Natural killer cell (primary cell): ENCODE results near the gene ABCG1. TPM values are rescaled to one million over a fixed set of nuclear protein-coding genes. Genes with fewer than 3 reads are reported as not detected.

Experiments used
- ATAC-seq, 3 donors: fragments of 150-1000 bp in 2 of 3; fragments of 200-7000 bp in 1 of 3; cut with Tn5 transposase; 1 replicate in 1 of 3; 2 replicates in 2 of 3; pipeline ENCODE4 v1.10.0; 2021; ENCODE audit warnings: mild to moderate bottlenecking in 2 of 3, moderate library complexity in 2 of 3
- DNase-seq, 2 donors: peaks; one replicate each; pipeline versions ENCODE4 v3.0.0 to v3.0.0-alpha.2; 2013 to 2021; ENCODE audit warnings: mixed read lengths in 1 of 2
- H3K27ac ChIP-seq: one replicate; pipeline ENCODE4 v1.5.1; 2013; ENCODE audit warnings: mild to moderate bottlenecking, low read length
- H3K27me3 ChIP-seq: one replicate; pipeline ENCODE4 v1.6.1; 2013; ENCODE audit warnings: low read length; ENCODE audit not compliant: control insufficient read depth, insufficient read depth
- H3K36me3 ChIP-seq: one replicate; pipeline ENCODE4 v1.6.1; 2013; ENCODE audit warnings: low read length; ENCODE audit not compliant: control insufficient read depth, insufficient read depth
- H3K4me1 ChIP-seq: one replicate; pipeline ENCODE4 v1.6.1; 2013; ENCODE audit warnings: low read length; ENCODE audit not compliant: control insufficient read depth, insufficient read depth
- H3K4me3 ChIP-seq: one replicate; pipeline ENCODE4 v1.5.1; 2013; ENCODE audit warnings: low read length
- H3K9me3 ChIP-seq: one replicate; pipeline ENCODE4 v1.6.1; 2013; ENCODE audit warnings: low read length; ENCODE audit not compliant: control insufficient read depth, insufficient read depth
- H3K27ac Mint-ChIP-seq, 2 donors: one replicate each; pipeline ENCODE4 v1.8.0; 2022; ENCODE audit warnings: mild to moderate bottlenecking in 2 of 2, mixed read lengths in 2 of 2, moderate library complexity in 1 of 2
- H3K27me3 Mint-ChIP-seq, 2 donors: one replicate each; pipeline ENCODE4 v1.8.0; 2022; ENCODE audit warnings: low read depth in 2 of 2, mixed read lengths in 2 of 2
- H3K36me3 Mint-ChIP-seq: one replicate; pipeline ENCODE4 v1.8.0; 2022; ENCODE audit warnings: mixed read lengths
- H3K4me1 Mint-ChIP-seq, 2 donors: one replicate each; pipeline ENCODE4 v1.8.0; 2022; ENCODE audit warnings: mixed read lengths in 2 of 2
- H3K4me3 Mint-ChIP-seq: one replicate; pipeline ENCODE4 v1.8.0; 2022; ENCODE audit warnings: mild to moderate bottlenecking, moderate library complexity, mixed read lengths
- H3K9me3 Mint-ChIP-seq, 2 donors: one replicate each; pipeline ENCODE4 v1.8.0; 2022; ENCODE audit warnings: mixed read lengths in 2 of 2
- WGBS: methylation state at CpG from one replicate; pipeline ENCODE4 v1.1.7; 2013; ENCODE audit warnings: missing lambda C conversion rate; ENCODE audit not compliant: insufficient coverage; 5-methylcytosine and 5-hydroxymethylcytosine counted together
- intact Hi-C: fragments of 100-400 bp; cut with micrococcal nuclease; formaldehyde crosslinking; loops from one replicate; pipeline ENCODE4 v1.14.2; 2022
- total RNA-seq, 4 donors: library from RNA; stranded (reverse); fragments of 120-200 nt in 1 of 4; gene quantifications; one replicate each; pipeline versions ENCODE4 v1.2.3 to v1.2.4, GENCODE V29; 2013 to 2022
- TF ChIP-seq, protein P1 (sequence below): fragments of 200-600 bp; IDR thresholded peaks from one replicate; pipeline ENCODE4 v1.8.0; 2022; ENCODE audit warnings: antibody characterized with exemption

The ABCG1 gene
- total RNA-seq, 3 donors from 2014 or later (not counting 1 experiment from before 2014, with no cell fraction given) = 10.4 to 14.7 (median 13.8) TPM

GRCh38 chr21:42307106-42307505 lies 88.2 kb downstream of the ABCG1 start:
- 67% methylated on average over 5 of the region's 5 CpGs for WGBS
- H3K4me1 ChIP-seq = peaks cover 13% of the 10 kb centered on the region

GRCh38 chr21:42308161-42308913 lies 89.4 kb downstream of the ABCG1 start:
- Mint-ChIP-seq H3K9me3 (no peaks in the 10 kb centered on the region), H3K4me3 (no peak overlapping the region), H3K4me1 (no peaks in the 10 kb centered on the region), H3K27me3 (peaks cover 18 to 27% of the 10 kb centered on the region in 2 donors), H3K36me3 (no peaks in the 10 kb centered on the region), H3K27ac (no peak overlapping the region)
- TF ChIP-seq, protein P1, sequence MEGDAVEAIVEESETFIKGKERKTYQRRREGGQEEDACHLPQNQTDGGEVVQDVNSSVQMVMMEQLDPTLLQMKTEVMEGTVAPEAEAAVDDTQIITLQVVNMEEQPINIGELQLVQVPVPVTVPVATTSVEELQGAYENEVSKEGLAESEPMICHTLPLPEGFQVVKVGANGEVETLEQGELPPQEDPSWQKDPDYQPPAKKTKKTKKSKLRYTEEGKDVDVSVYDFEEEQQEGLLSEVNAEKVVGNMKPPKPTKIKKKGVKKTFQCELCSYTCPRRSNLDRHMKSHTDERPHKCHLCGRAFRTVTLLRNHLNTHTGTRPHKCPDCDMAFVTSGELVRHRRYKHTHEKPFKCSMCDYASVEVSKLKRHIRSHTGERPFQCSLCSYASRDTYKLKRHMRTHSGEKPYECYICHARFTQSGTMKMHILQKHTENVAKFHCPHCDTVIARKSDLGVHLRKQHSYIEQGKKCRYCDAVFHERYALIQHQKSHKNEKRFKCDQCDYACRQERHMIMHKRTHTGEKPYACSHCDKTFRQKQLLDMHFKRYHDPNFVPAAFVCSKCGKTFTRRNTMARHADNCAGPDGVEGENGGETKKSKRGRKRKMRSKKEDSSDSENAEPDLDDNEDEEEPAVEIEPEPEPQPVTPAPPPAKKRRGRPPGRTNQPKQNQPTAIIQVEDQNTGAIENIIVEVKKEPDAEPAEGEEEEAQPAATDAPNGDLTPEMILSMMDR = no peak
- Histone ChIP-seq H3K4me3 (no peak overlapping the region), H3K36me3 (no peaks in the 10 kb centered on the region), H3K27ac (no peak overlapping the region), H3K27me3 (peaks cover 4% of the 10 kb centered on the region), H3K4me1 (peaks cover 13% of the 10 kb centered on the region), H3K9me3 (no peaks in the 10 kb centered on the region)
- DNase-seq (no peak), ATAC-seq (no peak)
- 66% methylated on average over 16 of the region's 17 CpGs for whole genome bisulfite sequencing
- intact Hi-C loops = no loop called here

More at GRCh38 chr21:42307106-42307505, 88.2 kb downstream of the ABCG1 start:
- H3K27ac ChIP-seq = no peak overlapping the region
- H3K4me3 Mint-ChIP-seq = no peak overlapping the region
- no peak overlapping the region for H3K27ac Mint-ChIP-seq
- no peaks in the 10 kb centered on the region for H3K9me3 ChIP-seq
- TF ChIP-seq, protein P1 = no peak
- H3K9me3 Mint-ChIP-seq = no peaks in the 10 kb centered on the region
- H3K4me3 ChIP-seq = no peak overlapping the region
- H3K27me3 Mint-ChIP-seq = peaks cover 18 to 27% of the 10 kb centered on the region in 2 donors
- no peaks in the 10 kb centered on the region for H3K4me1 Mint-ChIP-seq
- ATAC-seq (no peak), DNase-seq (no peak)
- peaks cover 4% of the 10 kb centered on the region for H3K27me3 ChIP-seq
- H3K36me3 Mint-ChIP-seq = no peaks in the 10 kb centered on the region
- intact Hi-C loops = no loop called here
- no peaks in the 10 kb centered on the region for H3K36me3 ChIP-seq

DNA sequence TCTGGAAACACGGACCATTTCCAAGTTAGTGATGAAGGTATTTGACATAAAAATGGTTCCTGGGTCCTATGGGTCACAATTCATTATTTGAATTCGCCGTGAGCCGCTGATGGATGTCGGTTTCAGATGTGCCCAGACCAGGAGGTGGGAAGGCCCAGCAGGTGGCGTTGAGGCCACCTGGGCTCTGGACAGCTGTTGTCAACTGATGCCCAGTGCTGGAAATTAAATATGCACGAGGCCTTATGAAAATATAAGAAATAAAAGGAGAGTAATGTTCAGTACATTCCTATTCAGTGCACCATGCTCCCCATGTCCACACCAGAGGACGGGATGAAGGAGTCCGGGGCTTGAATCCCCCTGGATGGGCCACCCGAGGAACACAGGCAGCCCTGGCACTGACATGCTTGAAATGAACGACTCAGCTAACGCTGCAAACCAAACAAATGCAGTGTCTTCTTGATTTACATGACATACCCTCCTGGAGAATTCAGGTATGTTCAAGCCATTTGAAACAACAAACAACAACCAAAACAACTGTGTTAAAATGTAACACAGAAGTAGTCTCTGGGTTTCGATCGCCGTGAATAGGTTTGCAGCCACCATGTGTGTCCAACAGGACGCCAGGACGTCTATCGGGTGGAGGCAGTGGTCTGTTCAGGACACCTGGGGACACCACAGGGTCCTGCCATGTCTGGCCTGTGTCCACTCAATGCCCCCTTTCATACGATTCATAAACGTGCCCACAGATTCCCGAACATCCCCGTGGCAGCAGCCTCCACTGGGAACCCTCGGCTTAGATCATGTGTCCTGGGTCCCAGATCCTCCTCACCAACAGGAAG lies 90.2 kb downstream of the ABCG1 start:
- WGBS = 66% methylated on average over 23 of the region's 23 CpGs
- Mint-ChIP-seq H3K4me3 (no peak overlapping the region), H3K27me3 (peaks cover 17 to 25% of the 10 kb centered on the region in 2 donors), H3K4me1 (no peaks in the 10 kb centered on the region), H3K27ac (no peak overlapping the region), H3K36me3 (no peaks in the 10 kb centered on the region), H3K9me3 (no peaks in the 10 kb centered on the region)
- DNase-seq = no peak
- TF ChIP-seq, protein P1 = no peak
- peaks cover 13% of the 10 kb centered on the region for H3K4me1 ChIP-seq
- intact Hi-C loops = loop anchor here (1.0 kb wide), 1 partner anchor 141 kb away; no protein-coding TSS in a partner anchor
- peaks cover 4% of the 10 kb centered on the region for H3K27me3 ChIP-seq
- no peak overlapping the region for H3K27ac ChIP-seq
- H3K9me3 ChIP-seq = no peaks in the 10 kb centered on the region
- H3K4me3 ChIP-seq = no peak overlapping the region
- no peaks in the 10 kb centered on the region for H3K36me3 ChIP-seq
- ATAC-seq = peak in 1 of 3 donors; percentile 11
